H1 (cell line): ENCODE measurements around the gene LBX2. TPM values are rescaled to one million over a fixed set of nuclear protein-coding genes. Genes with fewer than 3 reads are reported as not detected.

Experiments
- ASH2L ChIP-seq: fragments of 200-600, 300-600 bp; sonication (generic); IDR thresholded peaks from one replicate; pipeline ENCODE4 v1.7.1; 2017; ENCODE audit warnings: low read length
- BACH1 ChIP-seq: IDR thresholded peaks from 2 replicates; pipeline ENCODE4 v1.6.1; 2012; ENCODE audit warnings: low read length, improper control_type of control experiment
- KDM1A ChIP-seq: fragments of 200-600, 300-600 bp; sonication (generic); IDR thresholded peaks from 2 replicates; pipeline ENCODE4 v1.7.1; 2016; ENCODE audit warnings: mild to moderate bottlenecking, low read length, borderline replicate concordance
- KDM4A ChIP-seq: IDR thresholded peaks from one replicate; pipeline ENCODE4 v1.7.1; 2012; ENCODE audit warnings: low read depth, mild to moderate bottlenecking, moderate library complexity, low read length, inconsistent platforms; ENCODE audit not compliant: severe bottlenecking
- MAFK ChIP-seq: IDR thresholded peaks from 2 replicates; pipeline ENCODE4 v1.6.1; 2012; ENCODE audit warnings: low read depth, mild to moderate bottlenecking, improper control_type of control experiment, low read length
- PHF8 ChIP-seq: fragments of 200-600 bp; sonication (generic); conservative IDR thresholded peaks from 2 replicates; pipeline ENCODE4 v1.7.1; 2012; ENCODE audit warnings: low read depth, mild to moderate bottlenecking, inconsistent platforms, low read length, moderate library complexity
- RBBP5 ChIP-seq: IDR thresholded peaks from 2 replicates; pipeline ENCODE4 v1.7.1; 2012; ENCODE audit warnings: low read depth, mild to moderate bottlenecking, inconsistent platforms, low read length, moderate library complexity, borderline replicate concordance
- SAP30 ChIP-seq: fragments of 300-600 bp; sonication (generic); IDR thresholded peaks from 2 replicates; pipeline ENCODE4 v1.7.1; 2012; ENCODE audit warnings: low read length, moderate library complexity, mild to moderate bottlenecking, inconsistent platforms; ENCODE audit not compliant: insufficient read depth, insufficient replicate concordance
- SIN3A ChIP-seq, 2 experiments: IDR thresholded peaks in 1 of 2; conservative IDR thresholded peaks in 1 of 2; 2 replicates each; pipeline ENCODE4 v1.6.1; 2011 to 2012; ENCODE audit warnings: low read length in 2 of 2, improper control_type of control experiment in 1 of 2, low read depth in 1 of 2, mild to moderate bottlenecking in 1 of 2
- SRF ChIP-seq: IDR thresholded peaks from 2 replicates; pipeline ENCODE4 v1.6.1; 2011; ENCODE audit warnings: mild to moderate bottlenecking, low read depth, low read length, moderate library complexity
- TAF1 ChIP-seq: IDR thresholded peaks from 2 replicates; pipeline ENCODE4 v1.6.1; 2011; ENCODE audit warnings: mild to moderate bottlenecking, low read depth, low read length
- TBP ChIP-seq: IDR thresholded peaks from 2 replicates; pipeline ENCODE4 v1.6.1; 2011; ENCODE audit warnings: low read depth, low read length, improper control_type of control experiment
- TCF12 ChIP-seq: IDR thresholded peaks from 2 replicates; pipeline ENCODE4 v1.6.1; 2011; ENCODE audit warnings: low read depth, mild to moderate bottlenecking, low read length
- YY1 ChIP-seq: IDR thresholded peaks from 2 replicates; pipeline ENCODE4 v1.6.1; 2011; ENCODE audit warnings: low read depth, mild to moderate bottlenecking, low read length
- polyA plus RNA-seq, 7 experiments: library from polyadenylated mRNA; depleted of rRNA in 3 of 7; stranded (reverse) in 5 of 7; unstranded in 2 of 7; fragments of >200 nt in 5 of 7; fragments of 200-250 nt in 2 of 7; gene quantifications; 1 replicate in 5 of 7; 2 replicates in 1 of 7; 4 replicates in 1 of 7; pipeline versions ENCODE4 v1.2.1 to v1.2.3, GENCODE V29; 2011 to 2013; ENCODE audit warnings: missing spikeins in 2 of 7, mixed read lengths in 2 of 7
- total RNA-seq: library from RNA; stranded (reverse); fragmentation: NEBNext Ultra II Directional; extraction: Animal tissue kit (Norgen Biotek cat#: 25700); gene quantifications from 2 replicates; pipeline ENCODE4 v1.2.1, GENCODE V29; 2021
- TF ChIP-seq, protein P1 (sequence below): IDR thresholded peaks from 2 replicates; pipeline ENCODE4 v1.6.1; 2012; ENCODE audit warnings: inconsistent platforms

The LBX2 gene
- total and polyA plus RNA-seq, 2 of the 8 experiments (the other 6 are each of a cell fraction or from before 2014, with no cell fraction given), result 0.27 TPM; not detected in 1

DNA sequence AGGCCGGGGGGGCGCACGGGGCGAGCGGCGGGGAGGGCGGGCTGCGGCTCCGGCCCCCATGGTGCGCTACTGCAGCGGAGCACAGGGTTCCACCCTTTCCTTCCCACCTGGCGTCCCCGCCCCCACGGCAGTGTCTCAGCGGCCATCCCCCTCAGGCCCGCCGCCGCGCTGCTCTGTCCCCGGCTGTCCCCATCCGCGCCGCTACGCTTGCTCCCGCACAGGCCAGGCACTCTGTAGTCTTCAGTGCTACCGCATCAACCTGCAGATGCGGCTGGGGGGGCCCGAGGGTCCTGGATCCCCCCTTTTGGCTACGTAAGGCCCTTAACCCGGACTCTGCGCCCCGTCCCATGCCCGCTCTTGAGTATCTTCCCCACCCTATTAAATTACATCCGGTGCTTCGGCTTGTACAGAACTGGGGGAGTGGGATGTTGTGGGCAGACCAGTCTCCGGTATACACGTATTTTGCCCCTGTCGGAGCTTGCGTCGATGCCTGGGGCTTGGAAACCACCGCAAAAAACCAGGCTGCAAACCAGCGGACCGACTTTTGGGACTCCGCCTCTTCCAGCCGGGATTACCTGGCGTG lies 41.8 kb downstream of the LBX2 start (continued):
- TF ChIP-seq MAFK (no peak), TBP (peak; percentile 69), TAF1 (peak; percentile 87), KDM1A (peak; percentile 11; the same call in 1 of the 2 replicates), PHF8 (peak; percentile 74; the same call in 1 of the 2 replicates), ASH2L (peak; percentile 83), SIN3A (conservative IDR thresholded peaks at IDR 0.05 in 1 of 2, IDR thresholded peaks at IDR 0.05 in 1 of 2; ENCODE audit: low read depth in 1 of 2, low read length in 2 of 2) (peak in 1 of 2 experiments; percentile 34; a peak in 2 of 4 replicates), BACH1 (no peak), YY1 (peak; percentile 42; the same call in 1 of the 2 replicates), KDM4A (peak; percentile 40), SAP30 (peak; percentile 70), SRF (no peak), RBBP5 (0 out of 2 replicates have a peak, but pooled peaks have one; percentile 29), TCF12 (no peak)
- TF ChIP-seq, protein P1, sequence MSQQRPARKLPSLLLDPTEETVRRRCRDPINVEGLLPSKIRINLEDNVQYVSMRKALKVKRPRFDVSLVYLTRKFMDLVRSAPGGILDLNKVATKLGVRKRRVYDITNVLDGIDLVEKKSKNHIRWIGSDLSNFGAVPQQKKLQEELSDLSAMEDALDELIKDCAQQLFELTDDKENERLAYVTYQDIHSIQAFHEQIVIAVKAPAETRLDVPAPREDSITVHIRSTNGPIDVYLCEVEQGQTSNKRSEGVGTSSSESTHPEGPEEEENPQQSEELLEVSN, result peak; percentile 23; the same call in 1 of the 2 replicates
